NCI-H2081 treated with DMSO at 0.1 percent for 48 hours (cell line): ENCODE results near the gene CDH13.

Experiments
- DNase-seq: peaks from one replicate; lab custom pipeline; 2025; lab: John Stamatoyannopoulos, UW

CDH13 gene

DNA sequence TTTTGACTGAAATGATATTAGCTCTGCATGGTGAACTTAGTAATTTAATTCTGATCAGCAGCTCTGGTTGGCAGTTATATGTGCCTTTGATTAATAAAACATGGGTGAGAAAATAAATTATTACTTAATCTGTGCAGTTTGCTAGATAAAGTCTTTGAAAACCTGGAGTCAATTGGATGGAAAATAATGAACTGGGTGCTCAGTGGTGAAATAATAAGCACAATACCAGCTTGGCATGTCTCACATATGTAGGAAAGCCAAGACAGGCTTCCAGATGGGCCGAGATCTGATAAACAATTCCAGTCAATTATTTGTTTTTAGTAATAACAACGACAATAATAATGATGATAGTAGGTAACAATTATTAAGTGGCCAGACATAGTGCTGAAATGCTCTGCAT lies 326.7 kb downstream of the CDH13 start:
- no peak for DNase-seq

DNA sequence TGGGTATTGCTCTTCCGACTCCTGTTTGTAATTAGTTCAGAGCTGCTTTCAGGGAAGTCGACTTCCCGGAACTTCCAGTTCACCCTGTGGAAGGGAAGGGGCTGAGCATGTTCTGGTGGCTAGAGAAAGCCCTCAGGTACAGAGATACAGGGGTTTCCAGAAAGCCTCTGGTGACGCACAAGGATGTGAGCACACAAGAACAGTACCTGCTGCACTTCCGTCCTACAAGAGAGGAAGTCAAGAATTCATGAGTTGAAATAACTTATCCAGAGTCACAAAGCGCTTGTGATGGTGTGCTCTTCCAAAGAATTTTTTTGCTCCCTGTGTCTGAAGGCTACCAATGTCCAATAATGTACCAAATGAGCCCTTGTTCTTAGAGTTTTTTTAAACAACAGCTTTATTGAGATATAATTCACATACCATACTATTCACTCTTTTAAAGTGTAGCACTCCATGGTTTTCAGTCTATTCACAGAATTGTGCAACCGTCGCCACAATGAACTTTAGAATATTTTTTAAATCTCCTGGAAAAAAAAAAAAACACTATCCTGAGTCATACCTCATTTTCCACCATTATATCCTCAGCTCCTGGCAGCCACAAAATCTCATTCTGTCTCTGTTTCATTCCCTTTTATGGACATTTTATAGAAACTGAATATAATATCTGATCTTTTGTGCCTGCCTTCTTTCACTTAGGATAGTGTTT lies 327.6 kb downstream of the CDH13 start:
- DNase-seq = no peak

DNA sequence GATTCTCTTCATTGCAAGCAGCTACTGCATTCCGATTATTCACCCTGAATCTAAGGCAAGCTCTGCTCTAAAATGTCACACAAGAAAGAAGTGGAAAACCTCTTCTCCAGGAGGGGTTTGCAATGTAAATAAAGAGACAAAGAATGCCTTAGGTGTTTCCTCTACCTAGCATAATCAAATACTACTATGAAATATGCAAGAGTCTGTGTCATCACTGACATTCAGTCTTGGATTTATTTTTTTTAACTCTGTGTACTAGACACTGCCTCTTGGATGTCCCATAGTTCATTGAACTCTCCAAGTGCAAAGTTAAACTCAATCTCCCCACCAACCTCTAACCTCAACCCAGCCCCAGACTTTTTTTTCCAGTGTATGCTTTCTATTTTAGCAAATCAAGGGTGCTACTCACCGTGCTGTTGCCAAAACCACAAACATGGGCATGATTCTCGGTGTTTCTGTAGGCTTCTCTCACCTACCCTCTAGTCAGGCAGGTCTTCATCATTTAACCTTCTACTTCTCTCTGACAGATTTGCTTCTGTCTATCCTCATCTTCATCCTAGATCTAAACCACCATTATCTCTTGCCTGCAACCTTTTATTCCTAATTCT lies 329.1 kb downstream of the CDH13 start:
- DNase-seq = no peak

GRCh38 chr16:82957212-82957611 lies 330.4 kb downstream of the CDH13 start:
- no peak for DNase-seq

DNA sequence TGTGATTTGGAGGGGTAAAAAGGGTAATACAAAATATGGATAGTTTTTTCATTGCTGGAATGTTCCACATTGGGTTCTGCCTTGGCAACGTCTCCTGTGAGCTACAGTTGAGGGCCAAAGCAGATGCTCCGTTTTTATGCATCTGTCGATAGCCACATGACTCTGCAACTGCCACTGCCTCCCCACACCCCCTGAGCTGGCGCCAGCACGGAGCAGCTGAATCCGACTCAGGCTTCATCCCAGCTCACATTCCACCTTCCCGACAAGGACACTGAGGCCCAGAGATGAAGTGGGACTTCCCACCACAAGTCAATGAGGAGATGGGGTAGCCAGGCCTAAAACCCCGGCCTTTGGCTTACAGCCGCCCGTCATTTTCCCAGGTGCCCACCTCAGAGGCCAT lies 334.1 kb downstream of the CDH13 start:
- DNase-seq = no peak

DNA sequence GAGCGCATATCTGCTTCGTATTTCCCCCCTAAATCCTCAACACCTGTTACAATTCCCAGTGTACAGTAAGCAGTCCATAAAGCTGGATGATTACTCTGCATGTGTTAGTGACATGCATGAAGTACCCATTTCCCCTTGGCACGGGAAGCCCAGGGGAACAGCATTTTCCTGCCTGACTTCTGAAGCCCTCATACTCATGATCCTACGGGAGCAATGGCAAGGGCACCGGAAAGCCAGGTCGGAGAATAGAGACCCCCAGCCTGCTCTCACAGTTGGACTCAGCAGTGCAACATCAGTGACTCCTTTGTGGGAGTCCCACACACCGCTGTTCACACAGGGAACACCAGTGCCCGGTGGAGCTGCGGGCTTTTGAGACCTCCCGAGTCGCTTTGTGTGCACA lies 336.9 kb downstream of the CDH13 start:
- no peak for DNase-seq

- DNase-seq = no peak
Measured at GRCh38 chr16:82965808-82966207, 339.0 kb downstream of the CDH13 start.

DNA sequence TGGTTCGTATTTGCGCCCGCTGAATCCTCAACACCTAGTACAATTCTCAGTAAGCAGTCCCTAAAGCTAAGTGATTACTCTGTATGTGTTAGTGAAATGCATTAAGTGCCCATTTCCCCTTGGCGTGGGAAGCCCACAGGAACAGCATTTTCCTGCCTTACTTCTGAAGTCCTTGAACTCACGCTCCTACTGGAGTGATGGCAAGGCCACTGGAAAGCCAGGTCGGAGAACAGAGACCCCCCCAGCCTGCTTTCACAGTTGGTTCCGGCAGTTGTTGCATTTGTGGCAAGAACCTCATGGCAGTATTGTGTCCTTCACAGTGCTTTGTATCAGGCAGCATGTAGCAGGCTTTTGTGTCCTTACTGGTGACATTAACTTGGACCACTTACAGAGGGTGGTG lies 340.7 kb downstream of the CDH13 start:
- DNase-seq = no peak

DNA sequence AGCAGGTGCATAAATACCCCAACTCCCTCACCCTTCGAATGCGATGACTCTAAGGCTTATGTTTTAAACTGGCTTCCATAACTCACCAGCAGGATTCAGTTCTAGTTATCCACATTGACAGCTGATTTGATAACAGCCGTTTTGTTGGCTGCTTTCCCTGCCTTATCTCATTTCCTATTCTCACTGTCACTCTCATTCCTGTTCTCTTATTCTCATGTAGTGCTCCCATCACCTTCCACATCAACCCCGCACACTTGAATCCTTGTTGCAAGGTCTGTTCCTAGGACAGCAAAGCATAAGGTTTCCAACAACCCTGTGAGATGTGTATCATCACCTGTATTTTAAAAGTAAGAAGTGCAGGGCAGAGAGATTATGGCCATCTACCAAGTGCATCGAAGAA lies 344.4 kb downstream of the CDH13 start:
- no peak for DNase-seq

GRCh38 chr16:82972331-82972919 lies 345.7 kb downstream of the CDH13 start:
- no peak for DNase-seq

DNA sequence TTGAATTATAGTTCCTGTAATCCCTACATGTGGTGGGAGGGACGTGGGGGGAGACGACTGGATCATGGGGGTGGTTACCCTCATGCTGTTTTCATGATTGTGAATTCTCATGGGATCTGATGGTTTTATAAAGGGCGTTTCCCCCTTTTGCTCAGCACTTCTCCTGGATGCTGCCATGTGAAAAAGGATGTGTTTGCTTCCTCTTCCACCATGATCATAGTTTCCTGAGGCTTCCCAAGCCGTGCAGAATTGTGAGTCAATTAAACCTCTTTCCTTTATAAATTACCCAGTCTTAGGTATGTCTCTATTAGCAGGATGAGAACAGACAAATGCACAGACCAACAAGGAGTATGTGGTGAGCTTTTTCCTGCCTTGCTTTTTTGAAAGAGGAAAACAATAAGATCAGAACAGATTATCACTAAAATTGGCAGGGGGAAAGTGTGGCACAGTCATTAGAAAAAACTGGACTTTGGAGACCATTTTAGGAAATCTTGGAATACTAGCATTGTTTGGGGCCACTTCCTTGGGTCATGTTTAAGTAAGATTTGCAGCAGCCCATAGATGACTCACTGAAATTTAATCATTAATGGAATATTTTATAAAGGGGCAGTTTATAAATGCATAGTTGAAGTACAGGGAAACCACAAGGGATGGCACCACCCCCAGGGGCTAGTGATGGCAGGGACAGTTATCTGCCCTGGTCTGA lies 352.8 kb downstream of the CDH13 start:
- DNase-seq = no peak

DNA sequence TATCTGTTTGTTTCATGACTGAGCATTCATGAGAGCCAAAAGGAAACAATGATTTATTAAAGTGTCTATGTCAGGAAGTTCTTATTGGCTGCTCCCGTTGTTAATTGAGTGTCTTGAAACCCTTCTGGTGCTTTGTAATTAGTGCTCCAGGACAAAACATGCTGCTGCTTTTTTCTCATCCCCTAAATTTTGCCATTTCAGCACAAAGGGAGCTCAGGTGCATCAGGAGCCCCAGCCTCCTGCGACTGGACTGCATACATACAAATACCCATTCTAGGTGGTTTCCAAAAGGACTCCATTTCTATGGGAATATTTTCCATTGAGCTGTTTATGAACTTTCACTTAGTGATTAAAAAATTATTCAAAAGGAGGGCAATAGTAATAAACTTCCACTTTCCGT lies 354.0 kb downstream of the CDH13 start:
- no peak for DNase-seq

- no peak for DNase-seq
Measured at GRCh38 chr16:82987767-82988166, 361.0 kb downstream of the CDH13 start.

DNA sequence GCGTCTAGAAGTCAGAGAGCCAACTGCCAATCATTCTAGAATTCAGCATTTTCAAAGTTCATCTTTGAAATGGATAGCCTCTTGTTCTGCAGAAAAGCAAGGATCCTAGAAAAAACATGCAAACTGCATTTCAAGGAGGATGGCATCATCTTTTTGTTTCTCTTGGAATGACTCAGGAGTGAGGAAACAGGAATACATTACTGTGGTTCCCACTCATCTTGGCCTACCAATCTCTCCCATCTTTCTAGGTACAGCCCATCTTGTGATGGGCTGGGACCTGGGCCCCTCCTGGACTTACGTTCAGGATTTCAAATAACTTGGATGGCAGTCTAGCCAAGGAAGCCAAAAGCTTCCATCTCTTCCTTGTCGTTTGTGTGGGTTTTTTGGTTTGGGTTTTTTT lies 363.4 kb downstream of the CDH13 start:
- no peak for DNase-seq

DNA sequence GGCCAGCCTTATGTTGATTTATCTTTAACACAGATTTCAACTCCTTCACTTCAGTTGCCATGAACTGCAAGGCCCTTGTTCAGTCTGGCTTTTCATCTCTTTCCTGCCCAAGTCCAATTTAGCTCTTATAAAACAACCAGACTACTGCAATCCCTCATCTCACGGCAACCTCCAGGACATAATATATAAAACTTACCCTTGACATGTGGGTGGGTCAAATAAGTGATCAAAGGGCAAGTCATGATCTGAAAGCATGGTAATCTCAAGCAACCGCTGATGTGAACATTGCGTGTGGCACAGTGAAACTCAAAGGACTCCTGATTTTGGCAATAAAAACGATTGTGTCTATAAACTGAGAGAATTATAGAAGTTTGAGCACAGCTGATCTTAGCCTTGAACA lies 364.6 kb downstream of the CDH13 start:
- DNase-seq = no peak

DNA sequence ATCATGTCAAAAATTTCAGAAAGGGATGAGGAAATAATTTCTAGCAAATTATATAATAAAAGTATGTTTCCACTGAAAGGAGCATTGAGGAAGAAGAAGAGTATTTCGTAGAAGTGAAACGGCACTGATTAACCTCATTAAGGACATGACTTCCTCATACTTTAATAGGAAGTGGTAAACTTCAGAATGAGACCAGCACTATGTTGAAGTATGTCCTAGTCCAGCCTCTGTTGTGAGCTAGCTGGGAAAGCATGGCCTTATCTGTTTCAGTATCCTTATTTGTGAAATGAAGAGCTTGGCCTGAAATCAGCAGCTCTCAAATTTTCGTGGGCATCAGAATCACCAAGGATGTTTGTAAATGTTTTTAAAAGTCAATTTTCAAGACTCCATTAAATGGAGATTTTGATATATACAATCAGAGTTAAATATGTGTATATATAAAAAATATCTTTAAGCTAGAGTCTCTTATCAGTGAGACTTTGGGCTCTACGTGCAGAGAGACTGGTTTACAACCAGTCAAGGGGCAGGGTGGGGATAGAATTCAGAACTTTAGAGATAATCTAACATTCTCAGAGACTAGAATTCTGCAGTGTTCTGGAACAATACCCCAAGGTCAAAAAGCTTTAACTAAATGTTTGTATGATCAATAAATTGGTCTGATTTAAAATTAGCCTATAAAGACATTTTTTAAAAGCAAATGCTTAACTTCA lies 365.4 kb downstream of the CDH13 start:
- DNase-seq = no peak

GRCh38 chr16:82992786-82993185 lies 366.0 kb downstream of the CDH13 start:
- no peak for DNase-seq

DNA sequence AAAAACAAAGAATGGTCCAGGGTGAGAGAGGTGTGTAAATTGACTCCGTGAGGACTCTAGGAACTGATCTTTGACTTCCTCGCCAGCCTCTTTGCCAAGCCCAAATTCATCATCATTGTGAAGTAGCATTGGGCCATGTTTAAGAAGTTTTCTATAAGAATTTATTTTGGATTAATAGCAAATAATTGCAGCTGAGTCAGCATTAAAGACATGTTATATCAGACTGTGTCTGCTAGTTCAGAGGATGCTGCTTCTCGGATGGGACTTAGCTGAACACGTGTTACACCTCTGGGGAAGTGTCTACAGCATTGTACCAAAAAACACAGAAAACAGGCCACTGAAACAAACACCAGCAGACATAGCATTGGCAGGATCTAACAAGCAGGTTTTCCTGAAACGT lies 366.6 kb downstream of the CDH13 start:
- no peak for DNase-seq

DNA sequence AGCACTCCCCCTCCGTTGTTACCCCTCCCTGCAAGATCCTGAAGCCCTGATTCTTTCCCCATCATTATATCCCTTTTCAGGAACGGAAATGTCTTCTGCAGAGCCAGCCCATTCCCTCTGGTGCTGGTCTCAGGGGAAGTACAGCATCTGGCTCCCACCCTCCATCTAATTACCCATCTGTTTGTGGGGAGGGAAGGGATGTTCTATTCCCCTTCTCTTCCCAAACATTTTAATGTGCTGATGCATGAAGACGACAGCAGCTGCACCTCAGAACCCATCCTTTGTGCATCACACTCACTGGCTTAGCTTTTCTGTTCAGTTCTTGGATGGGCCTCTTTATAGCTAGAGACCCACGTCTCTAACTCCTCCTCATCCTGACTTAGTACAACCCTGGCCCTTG lies 367.2 kb downstream of the CDH13 start:
- no peak for DNase-seq

DNA sequence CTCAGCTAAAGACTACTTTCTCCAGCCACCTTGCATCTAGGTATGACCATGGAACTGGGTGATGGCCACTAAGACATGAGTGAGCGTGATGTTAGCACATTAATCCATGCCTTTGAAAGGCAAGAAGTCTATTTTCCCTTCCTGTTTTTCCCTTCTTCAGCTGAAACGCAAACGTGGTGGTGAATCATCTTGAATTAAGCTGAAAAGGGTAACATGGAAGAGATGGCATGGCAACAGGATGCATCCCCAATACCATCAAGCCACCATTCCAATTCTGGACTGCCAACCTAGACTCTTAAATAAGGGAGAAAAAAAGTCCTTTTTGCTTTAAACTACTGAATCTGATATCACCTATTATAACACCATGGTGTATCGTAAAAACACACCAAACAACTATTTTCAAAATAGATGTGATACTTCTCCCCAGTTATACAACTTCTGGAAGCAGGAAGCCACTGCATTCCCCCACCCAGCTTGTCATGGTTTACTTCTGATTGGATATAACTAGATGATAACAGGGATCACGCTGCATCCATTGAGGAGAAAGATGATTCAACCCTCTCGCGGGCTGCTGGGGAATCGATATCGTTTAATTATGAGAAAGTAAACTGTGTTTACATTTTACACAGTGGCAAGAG lies 368.6 kb downstream of the CDH13 start:
- DNase-seq = no peak

GRCh38 chr16:82995924-82996441 lies 369.2 kb downstream of the CDH13 start:
- no peak for DNase-seq

DNA sequence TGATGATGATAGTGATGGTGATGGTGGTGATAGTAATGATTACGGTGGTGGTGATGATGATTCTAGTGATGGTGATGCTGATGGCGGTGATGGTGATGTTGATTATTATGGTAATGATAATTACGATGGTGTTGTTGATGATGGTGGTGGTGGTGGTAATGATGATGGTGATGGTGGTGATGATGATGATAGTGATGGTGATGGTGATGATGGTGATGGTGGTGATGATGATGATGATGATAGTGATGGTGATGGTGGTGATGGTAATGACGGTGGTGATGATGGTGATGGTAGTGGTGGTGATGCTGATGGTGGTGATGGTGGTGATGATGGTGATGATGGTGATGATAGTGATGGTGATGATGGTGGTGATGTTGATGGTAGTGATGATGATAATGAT lies 370.0 kb downstream of the CDH13 start:
- no peak for DNase-seq
